ENCODE measurements around the gene CYTH1.

The CYTH1 gene

DNA sequence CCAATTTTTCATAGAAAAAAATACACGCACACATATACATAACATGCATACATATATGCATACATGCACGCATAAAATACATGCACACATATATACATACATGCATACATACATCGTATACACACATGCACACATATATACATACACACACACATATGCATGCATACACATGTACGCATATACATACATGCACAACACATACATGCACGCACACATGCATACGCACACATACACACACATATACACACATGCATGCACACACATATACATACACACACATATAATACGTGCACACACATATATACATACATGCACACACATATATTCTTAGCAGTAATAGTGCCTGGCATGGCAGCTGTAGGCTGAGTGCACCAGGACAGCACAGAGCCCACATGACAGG is 33.6 kb upstream of the CYTH1 start:
- Histone ChIP-seq H3K27ac (ENCODE audit: low read length) (no peak overlapping the region), H3K27me3 (ENCODE audit: insufficient read depth, low read length, poor library complexity) (no peaks in the 10 kb centered on the region), H3K36me3 (ENCODE audit: insufficient read depth, low read length) (peaks cover 91% of the 10 kb centered on the region), H4K20me1 (ENCODE audit: insufficient read depth, low read length) (peaks cover 12% of the 10 kb centered on the region), H3K4me3 (ENCODE audit: low read depth in 1 of 2, low read length in 2 of 2) (no peak overlapping the region), H3K79me2 (ENCODE audit: insufficient read depth, low read length) (no peaks in the 10 kb centered on the region), H3K4me1 (ENCODE audit: insufficient read depth, low read length) (peaks cover 28% of the 10 kb centered on the region), H3K9me3 (ENCODE audit: insufficient read depth, low read length, severe bottlenecking) (no peaks in the 10 kb centered on the region), H2AFZ (ENCODE audit: low read depth, low read length) (no peak overlapping the region), H3K4me2 (ENCODE audit: insufficient read depth, low read length) (no peak overlapping the region), H3K9ac (ENCODE audit: low read depth, low read length) (no peak overlapping the region)
- ATAC-seq (ENCODE audit: insufficient read depth, low read depth) (no peak), DNase-seq (no peak)
- TF ChIP-seq EZH2 (IDR thresholded peaks at IDR 0.05; ENCODE audit: borderline replicate concordance, low read depth, low read length, severe bottlenecking) = no peak
- no peak for TF ChIP-seq CTCF (IDR thresholded peaks at IDR 0.05; ENCODE audit: borderline replicate concordance, extremely low read depth, low read length, poor library complexity, severe bottlenecking)

GRCh38 chr17:78812855-78813254 is 30.8 kb upstream of the CYTH1 start:
- H3K9me3 ChIP-seq (ENCODE audit: insufficient read depth, low read length, severe bottlenecking) = no peaks in the 10 kb centered on the region
- H3K4me2 ChIP-seq (ENCODE audit: insufficient read depth, low read length) = no peak overlapping the region
- H2AFZ ChIP-seq (ENCODE audit: low read depth, low read length) = no peak overlapping the region
- H3K79me2 ChIP-seq (ENCODE audit: insufficient read depth, low read length) = no peaks in the 10 kb centered on the region
- H4K20me1 ChIP-seq (ENCODE audit: insufficient read depth, low read length) = peaks cover 6% of the 10 kb centered on the region; the same call in 1 of the 2 replicates
- H3K4me1 ChIP-seq (ENCODE audit: insufficient read depth, low read length) = no peaks in the 10 kb centered on the region
- no peak overlapping the region for H3K9ac ChIP-seq (ENCODE audit: low read depth, low read length)
- TF ChIP-seq CTCF (IDR thresholded peaks at IDR 0.05; ENCODE audit: borderline replicate concordance, extremely low read depth, low read length, poor library complexity, severe bottlenecking) = no peak
- TF ChIP-seq EZH2 (IDR thresholded peaks at IDR 0.05; ENCODE audit: borderline replicate concordance, low read depth, low read length, severe bottlenecking) = no peak
- ATAC-seq (ENCODE audit: insufficient read depth, low read depth) = no peak
- H3K36me3 ChIP-seq (ENCODE audit: insufficient read depth, low read length) = peaks cover 94% of the 10 kb centered on the region
- no peaks in the 10 kb centered on the region for H3K27me3 ChIP-seq (ENCODE audit: insufficient read depth, low read length, poor library complexity)
- DNase-seq = no peak
- H3K27ac ChIP-seq (ENCODE audit: low read length) = no peak overlapping the region
- no peak overlapping the region for H3K4me3 ChIP-seq (ENCODE audit: low read depth in 1 of 2, low read length in 2 of 2)

GRCh38 chr17:78808163-78808562 is 26.1 kb upstream of the CYTH1 start:
- H3K4me3 ChIP-seq (ENCODE audit: low read depth in 1 of 2, low read length in 2 of 2) = no peak overlapping the region
- no peak for ATAC-seq (ENCODE audit: insufficient read depth, low read depth)
- TF ChIP-seq CTCF (IDR thresholded peaks at IDR 0.05; ENCODE audit: borderline replicate concordance, extremely low read depth, low read length, poor library complexity, severe bottlenecking) = no peak
- no peak for TF ChIP-seq EZH2 (IDR thresholded peaks at IDR 0.05; ENCODE audit: borderline replicate concordance, low read depth, low read length, severe bottlenecking)
- H3K27me3 ChIP-seq (ENCODE audit: insufficient read depth, low read length, poor library complexity) = no peaks in the 10 kb centered on the region
- peaks cover 6% of the 10 kb centered on the region; the same call in 1 of the 2 replicates for H4K20me1 ChIP-seq (ENCODE audit: insufficient read depth, low read length)
- H3K36me3 ChIP-seq (ENCODE audit: insufficient read depth, low read length) = peaks cover 89% of the 10 kb centered on the region
- no peak for DNase-seq
- no peak overlapping the region for H3K4me2 ChIP-seq (ENCODE audit: insufficient read depth, low read length)
- no peak overlapping the region for H2AFZ ChIP-seq (ENCODE audit: low read depth, low read length)
- no peak overlapping the region for H3K9ac ChIP-seq (ENCODE audit: low read depth, low read length)
- H3K4me1 ChIP-seq (ENCODE audit: insufficient read depth, low read length) = no peaks in the 10 kb centered on the region
- H3K9me3 ChIP-seq (ENCODE audit: insufficient read depth, low read length, severe bottlenecking) = no peaks in the 10 kb centered on the region
- no peaks in the 10 kb centered on the region for H3K79me2 ChIP-seq (ENCODE audit: insufficient read depth, low read length)
- H3K27ac ChIP-seq (ENCODE audit: low read length) = no peak overlapping the region

GRCh38 chr17:78806451-78806850 is 24.4 kb upstream of the CYTH1 start:
- H4K20me1 ChIP-seq (ENCODE audit: insufficient read depth, low read length) = peaks cover 7% of the 10 kb centered on the region; the same call in 1 of the 2 replicates
- peaks cover 90% of the 10 kb centered on the region for H3K36me3 ChIP-seq (ENCODE audit: insufficient read depth, low read length)
- H3K9ac ChIP-seq (ENCODE audit: low read depth, low read length) = no peak overlapping the region
- H3K4me3 ChIP-seq (ENCODE audit: low read depth in 1 of 2, low read length in 2 of 2) = no peak overlapping the region
- no peaks in the 10 kb centered on the region for H3K79me2 ChIP-seq (ENCODE audit: insufficient read depth, low read length)
- no peaks in the 10 kb centered on the region for H3K9me3 ChIP-seq (ENCODE audit: insufficient read depth, low read length, severe bottlenecking)
- no peak overlapping the region for H3K4me2 ChIP-seq (ENCODE audit: insufficient read depth, low read length)
- DNase-seq = no peak
- TF ChIP-seq EZH2 (IDR thresholded peaks at IDR 0.05; ENCODE audit: borderline replicate concordance, low read depth, low read length, severe bottlenecking) (no peak), CTCF (IDR thresholded peaks at IDR 0.05; ENCODE audit: borderline replicate concordance, extremely low read depth, low read length, poor library complexity, severe bottlenecking) (no peak)
- ATAC-seq (ENCODE audit: insufficient read depth, low read depth) = no peak
- no peak overlapping the region for H3K27ac ChIP-seq (ENCODE audit: low read length)
- H3K27me3 ChIP-seq (ENCODE audit: insufficient read depth, low read length, poor library complexity) = no peaks in the 10 kb centered on the region
- no peaks in the 10 kb centered on the region for H3K4me1 ChIP-seq (ENCODE audit: insufficient read depth, low read length)
- no peak overlapping the region for H2AFZ ChIP-seq (ENCODE audit: low read depth, low read length)

Data from DND-41 (cell line).